SK-N-SH treated with all-trans-retinoic acid at 6 μM for 48 hours (cell line): ENCODE results near the gene TRMT13.

ENCODE experiments used
- ATAC-seq: fragments of 200-7000 bp; cut with Tn5 transposase; 3 replicates; pipeline ENCODE4 v1.9.1; 2020; ENCODE audit warnings: mild to moderate bottlenecking, moderate library complexity
- ARNTL ChIP-seq: fragments of 450-650 bp; formaldehyde crosslinking; IDR thresholded peaks from 2 replicates; pipeline ENCODE4 v1.5.0; 2020; ENCODE audit warnings: low read depth, mild to moderate bottlenecking, moderate library complexity, borderline replicate concordance
- BACH2 ChIP-seq: fragments of 250-450 bp; sonication (Bioruptor Pico); IDR thresholded peaks from 2 replicates; pipeline ENCODE4 v1.9.0; 2021; ENCODE audit warnings: mild to moderate bottlenecking, borderline replicate concordance
- CSDC2 ChIP-seq: fragments of 250-450 bp; sonication (Bioruptor Pico); IDR thresholded peaks from 2 replicates; pipeline ENCODE4 v1.5.0; 2020; ENCODE audit warnings: mild to moderate bottlenecking, moderate library complexity
- ESRRG ChIP-seq: fragments of 250-450 bp; sonication (Bioruptor Pico); IDR thresholded peaks from 2 replicates; pipeline ENCODE4 v1.6.1; 2021; ENCODE audit warnings: mild to moderate bottlenecking
- GLIS3 ChIP-seq: fragments of 250-450 bp; sonication (Bioruptor Pico); IDR thresholded peaks from 2 replicates; pipeline ENCODE4 v1.5.0; 2020; ENCODE audit warnings: mild to moderate bottlenecking, moderate library complexity
- ISL1 ChIP-seq: fragments of 250-450 bp; sonication (Bioruptor Pico); IDR thresholded peaks from 2 replicates; pipeline ENCODE4 v2.1.2; 2022; ENCODE audit warnings: mild to moderate bottlenecking, moderate library complexity
- OSR1 ChIP-seq: fragments of 250-450 bp; sonication (Bioruptor Pico); IDR thresholded peaks from 2 replicates; pipeline ENCODE4 v1.8.0; 2022; ENCODE audit warnings: moderate library complexity, mild to moderate bottlenecking, inconsistent platforms
- PPARA ChIP-seq: fragments of 250-450 bp; sonication (Bioruptor Pico); IDR thresholded peaks from 2 replicates; pipeline ENCODE4 v1.5.0; 2020; ENCODE audit warnings: mild to moderate bottlenecking, borderline replicate concordance
- RARB ChIP-seq: fragments of 250-450 bp; sonication (Bioruptor Pico); IDR thresholded peaks from 2 replicates; pipeline ENCODE4 v1.8.0; 2021; ENCODE audit warnings: mild to moderate bottlenecking, moderate library complexity
- SNAI2 ChIP-seq: fragments of 250-450 bp; sonication (Bioruptor Pico); IDR thresholded peaks from 2 replicates; pipeline ENCODE4 v1.5.0; 2020; ENCODE audit warnings: mild to moderate bottlenecking, moderate library complexity
- TCF4 ChIP-seq: fragments of 250-450 bp; sonication (Bioruptor Pico); IDR thresholded peaks from 2 replicates; pipeline ENCODE4 v1.8.0; 2021; ENCODE audit warnings: mild to moderate bottlenecking, moderate library complexity, borderline replicate concordance
- TOX ChIP-seq: fragments of 250-450 bp; sonication (Bioruptor Pico); IDR thresholded peaks from 2 replicates; pipeline ENCODE4 v1.8.0; 2021; ENCODE audit warnings: mild to moderate bottlenecking, moderate library complexity, borderline replicate concordance
- ZC3H10 ChIP-seq: fragments of 250-450 bp; sonication (Bioruptor Pico); IDR thresholded peaks from 2 replicates; pipeline ENCODE4 v1.5.1; 2021; ENCODE audit warnings: mild to moderate bottlenecking, moderate library complexity
- ZFP3 ChIP-seq: fragments of 250-450 bp; sonication (Bioruptor Pico); IDR thresholded peaks from 2 replicates; pipeline ENCODE4 v1.5.0; 2020; ENCODE audit warnings: mild to moderate bottlenecking, moderate library complexity
- ZFP30 ChIP-seq: fragments of 450-650 bp; formaldehyde crosslinking; IDR thresholded peaks from 2 replicates; pipeline ENCODE4 v1.5.0; 2022; ENCODE audit warnings: mild to moderate bottlenecking, moderate library complexity
- ZNF8 ChIP-seq: fragments of 450-650 bp; formaldehyde crosslinking; IDR thresholded peaks from 2 replicates; pipeline ENCODE4 v1.5.0; 2020; ENCODE audit warnings: mild to moderate bottlenecking, moderate library complexity
- TF ChIP-seq, protein P1 (sequence below): fragments of 250-450 bp; sonication (Bioruptor Pico); IDR thresholded peaks from 2 replicates; pipeline ENCODE4 v1.8.0; 2021; ENCODE audit warnings: low read depth, mild to moderate bottlenecking, moderate library complexity, borderline replicate concordance
- TF ChIP-seq, protein P2 (sequence below): fragments of 250-450 bp; sonication (Bioruptor Pico); IDR thresholded peaks from 2 replicates; pipeline ENCODE4 v1.5.0; 2020; ENCODE audit warnings: mild to moderate bottlenecking, moderate library complexity
- TF ChIP-seq, protein P3 (sequence below): fragments of 250-450 bp; sonication (Bioruptor Pico); IDR thresholded peaks from 2 replicates; pipeline ENCODE4 v1.5.1; 2021; ENCODE audit warnings: mild to moderate bottlenecking, moderate library complexity
- TF ChIP-seq, protein P4 (sequence below): fragments of 250-450 bp; sonication (Bioruptor Pico); IDR thresholded peaks from 2 replicates; pipeline ENCODE4 v1.5.1; 2020; ENCODE audit warnings: low read depth, mild to moderate bottlenecking, moderate library complexity

The TRMT13 gene

DNA sequence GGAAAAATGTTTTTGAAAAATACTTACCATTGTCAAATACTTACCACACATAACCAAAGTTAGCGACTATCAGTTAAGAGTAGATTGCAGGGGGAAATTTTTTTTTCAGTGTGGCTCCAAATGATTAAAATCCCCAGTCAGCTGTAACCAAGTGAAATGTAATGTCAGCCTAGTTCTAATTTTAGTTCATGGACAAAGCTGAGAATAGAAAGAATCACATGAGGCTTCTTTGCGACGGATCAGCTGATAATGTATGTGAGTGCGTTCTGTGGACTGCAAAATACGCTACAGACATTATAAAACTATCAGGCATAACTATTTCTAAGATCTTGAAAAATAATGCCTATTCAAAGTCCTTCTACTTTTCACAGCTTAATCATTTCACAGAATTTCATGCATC lies 45.1 kb downstream of the TRMT13 start, which contains the start of gene LRRC39:
TSS of gene LRRC39 (minus strand) at position 166 of the 400 bp plus-strand sequence. CDS start 9,740 bp downstream, outside the sequence.
- no peak for ATAC-seq
- TF ChIP-seq SNAI2 (CRISPR knock-in tag) (no peak), GLIS3 (no peak), RARB (CRISPR knock-in tag) (no peak), ZFP3 (CRISPR knock-in tag) (no peak), ARNTL (CRISPR knock-in tag) (no peak), OSR1 (no peak)
- TF ChIP-seq, protein P1, sequence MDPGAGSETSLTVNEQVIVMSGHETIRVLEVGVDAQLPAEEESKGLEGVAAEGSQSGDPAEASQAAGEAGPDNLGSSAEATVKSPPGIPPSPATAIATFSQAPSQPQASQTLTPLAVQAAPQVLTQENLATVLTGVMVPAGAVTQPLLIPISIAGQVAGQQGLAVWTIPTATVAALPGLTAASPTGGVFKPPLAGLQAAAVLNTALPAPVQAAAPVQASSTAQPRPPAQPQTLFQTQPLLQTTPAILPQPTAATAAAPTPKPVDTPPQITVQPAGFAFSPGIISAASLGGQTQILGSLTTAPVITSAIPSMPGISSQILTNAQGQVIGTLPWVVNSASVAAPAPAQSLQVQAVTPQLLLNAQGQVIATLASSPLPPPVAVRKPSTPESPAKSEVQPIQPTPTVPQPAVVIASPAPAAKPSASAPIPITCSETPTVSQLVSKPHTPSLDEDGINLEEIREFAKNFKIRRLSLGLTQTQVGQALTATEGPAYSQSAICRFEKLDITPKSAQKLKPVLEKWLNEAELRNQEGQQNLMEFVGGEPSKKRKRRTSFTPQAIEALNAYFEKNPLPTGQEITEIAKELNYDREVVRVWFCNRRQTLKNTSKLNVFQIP = no peak
- TF ChIP-seq, protein P2, sequence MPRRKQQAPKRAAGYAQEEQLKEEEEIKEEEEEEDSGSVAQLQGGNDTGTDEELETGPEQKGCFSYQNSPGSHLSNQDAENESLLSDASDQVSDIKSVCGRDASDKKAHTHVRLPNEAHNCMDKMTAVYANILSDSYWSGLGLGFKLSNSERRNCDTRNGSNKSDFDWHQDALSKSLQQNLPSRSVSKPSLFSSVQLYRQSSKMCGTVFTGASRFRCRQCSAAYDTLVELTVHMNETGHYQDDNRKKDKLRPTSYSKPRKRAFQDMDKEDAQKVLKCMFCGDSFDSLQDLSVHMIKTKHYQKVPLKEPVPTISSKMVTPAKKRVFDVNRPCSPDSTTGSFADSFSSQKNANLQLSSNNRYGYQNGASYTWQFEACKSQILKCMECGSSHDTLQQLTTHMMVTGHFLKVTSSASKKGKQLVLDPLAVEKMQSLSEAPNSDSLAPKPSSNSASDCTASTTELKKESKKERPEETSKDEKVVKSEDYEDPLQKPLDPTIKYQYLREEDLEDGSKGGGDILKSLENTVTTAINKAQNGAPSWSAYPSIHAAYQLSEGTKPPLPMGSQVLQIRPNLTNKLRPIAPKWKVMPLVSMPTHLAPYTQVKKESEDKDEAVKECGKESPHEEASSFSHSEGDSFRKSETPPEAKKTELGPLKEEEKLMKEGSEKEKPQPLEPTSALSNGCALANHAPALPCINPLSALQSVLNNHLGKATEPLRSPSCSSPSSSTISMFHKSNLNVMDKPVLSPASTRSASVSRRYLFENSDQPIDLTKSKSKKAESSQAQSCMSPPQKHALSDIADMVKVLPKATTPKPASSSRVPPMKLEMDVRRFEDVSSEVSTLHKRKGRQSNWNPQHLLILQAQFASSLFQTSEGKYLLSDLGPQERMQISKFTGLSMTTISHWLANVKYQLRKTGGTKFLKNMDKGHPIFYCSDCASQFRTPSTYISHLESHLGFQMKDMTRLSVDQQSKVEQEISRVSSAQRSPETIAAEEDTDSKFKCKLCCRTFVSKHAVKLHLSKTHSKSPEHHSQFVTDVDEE (CRISPR knock-in tag) = no peak
- TF ChIP-seq, protein P3, sequence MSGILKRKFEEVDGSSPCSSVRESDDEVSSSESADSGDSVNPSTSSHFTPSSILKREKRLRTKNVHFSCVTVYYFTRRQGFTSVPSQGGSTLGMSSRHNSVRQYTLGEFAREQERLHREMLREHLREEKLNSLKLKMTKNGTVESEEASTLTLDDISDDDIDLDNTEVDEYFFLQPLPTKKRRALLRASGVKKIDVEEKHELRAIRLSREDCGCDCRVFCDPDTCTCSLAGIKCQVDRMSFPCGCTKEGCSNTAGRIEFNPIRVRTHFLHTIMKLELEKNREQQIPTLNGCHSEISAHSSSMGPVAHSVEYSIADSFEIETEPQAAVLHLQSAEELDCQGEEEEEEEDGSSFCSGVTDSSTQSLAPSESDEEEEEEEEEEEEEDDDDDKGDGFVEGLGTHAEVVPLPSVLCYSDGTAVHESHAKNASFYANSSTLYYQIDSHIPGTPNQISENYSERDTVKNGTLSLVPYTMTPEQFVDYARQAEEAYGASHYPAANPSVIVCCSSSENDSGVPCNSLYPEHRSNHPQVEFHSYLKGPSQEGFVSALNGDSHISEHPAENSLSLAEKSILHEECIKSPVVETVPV (CRISPR knock-in tag) = no peak
- TF ChIP-seq, protein P4, sequence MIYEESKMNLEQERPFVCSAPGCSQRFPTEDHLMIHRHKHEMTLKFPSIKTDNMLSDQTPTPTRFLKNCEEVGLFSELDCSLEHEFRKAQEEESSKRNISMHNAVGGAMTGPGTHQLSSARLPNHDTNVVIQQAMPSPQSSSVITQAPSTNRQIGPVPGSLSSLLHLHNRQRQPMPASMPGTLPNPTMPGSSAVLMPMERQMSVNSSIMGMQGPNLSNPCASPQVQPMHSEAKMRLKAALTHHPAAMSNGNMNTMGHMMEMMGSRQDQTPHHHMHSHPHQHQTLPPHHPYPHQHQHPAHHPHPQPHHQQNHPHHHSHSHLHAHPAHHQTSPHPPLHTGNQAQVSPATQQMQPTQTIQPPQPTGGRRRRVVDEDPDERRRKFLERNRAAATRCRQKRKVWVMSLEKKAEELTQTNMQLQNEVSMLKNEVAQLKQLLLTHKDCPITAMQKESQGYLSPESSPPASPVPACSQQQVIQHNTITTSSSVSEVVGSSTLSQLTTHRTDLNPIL (CRISPR knock-in tag) = no peak

DNA sequence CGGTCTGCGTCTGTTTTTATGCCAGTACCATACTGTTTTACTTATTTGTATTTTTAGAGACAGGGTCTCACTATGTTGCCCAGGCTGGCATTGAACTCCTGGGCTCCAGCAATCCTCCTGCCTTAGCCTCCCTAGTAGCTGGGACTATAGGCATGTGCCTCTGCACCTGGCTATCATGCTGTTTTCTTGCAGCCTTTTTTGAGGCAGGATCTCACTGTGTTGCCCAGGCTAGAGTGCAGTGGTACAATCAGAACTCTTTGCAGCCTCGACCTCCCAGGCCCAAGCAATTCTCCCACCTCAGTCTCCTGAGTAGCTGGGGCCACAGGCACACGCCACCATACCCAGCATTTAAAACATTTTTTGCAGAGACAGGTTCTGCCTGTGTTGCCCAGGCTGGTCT lies 50.4 kb downstream of the TRMT13 start:
- no peak for ATAC-seq
- TF ChIP-seq OSR1 = no peak
- no peak for TF ChIP-seq ARNTL (CRISPR knock-in tag)
- TF ChIP-seq PPARA (CRISPR knock-in tag) = no peak
- TF ChIP-seq ESRRG (CRISPR knock-in tag) = no peak
- TF ChIP-seq, protein P4 (CRISPR knock-in tag) = no peak
- TF ChIP-seq ZFP3 (CRISPR knock-in tag) = no peak

DNA sequence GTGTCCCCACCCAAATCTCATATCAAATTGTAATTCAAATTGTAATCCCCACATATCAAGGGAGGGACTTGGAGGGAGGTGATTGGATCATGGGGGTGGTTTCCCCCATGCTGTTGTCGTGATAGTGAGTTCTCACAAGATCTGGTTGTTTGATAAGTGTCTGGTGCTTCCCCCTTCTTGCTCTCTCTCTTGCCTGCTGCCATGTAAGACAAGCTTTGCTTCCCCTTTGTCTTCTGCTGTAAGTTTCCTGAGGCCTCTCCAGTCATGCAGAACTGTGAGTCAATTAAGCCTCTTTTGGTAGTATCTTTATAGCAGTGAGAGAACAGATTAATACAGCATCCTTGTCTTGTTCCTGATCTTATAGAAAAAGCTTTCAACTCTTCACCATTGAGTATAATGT lies 51.6 kb downstream of the TRMT13 start:
- ATAC-seq = no peak
- TF ChIP-seq ARNTL (CRISPR knock-in tag) = no peak
- TF ChIP-seq, protein P4 (CRISPR knock-in tag) = no peak
- TF ChIP-seq ZFP3 (CRISPR knock-in tag) = no peak
- TF ChIP-seq SNAI2 (CRISPR knock-in tag) = no peak
- no peak for TF ChIP-seq ZC3H10 (CRISPR knock-in tag)
- TF ChIP-seq, all 23 proteins: peak for 0

DNA sequence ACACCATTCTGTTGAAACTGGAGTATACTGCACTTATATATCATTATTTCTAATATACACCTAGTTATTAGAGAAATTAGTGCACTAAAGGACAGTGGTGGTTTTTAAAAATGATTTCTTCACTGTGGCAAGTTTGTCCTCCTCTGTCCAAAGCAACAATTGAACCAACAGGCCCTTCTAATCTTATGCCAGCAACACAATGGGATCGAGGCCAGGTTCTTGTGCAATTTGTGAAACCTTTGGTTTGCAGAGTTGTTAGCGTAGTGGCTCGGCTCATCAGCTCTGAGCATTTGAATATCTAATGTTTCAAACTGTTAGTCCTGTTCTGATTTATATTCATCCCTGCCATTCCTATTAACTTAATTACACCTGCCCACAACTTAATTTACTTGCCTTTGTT lies 54.9 kb downstream of the TRMT13 start:
- no peak for ATAC-seq
- TF ChIP-seq, protein P2 (CRISPR knock-in tag) = no peak
- TF ChIP-seq, protein P1 = no peak
- TF ChIP-seq ISL1 (no peak), OSR1 (no peak), ARNTL (CRISPR knock-in tag) (no peak), ZFP30 (CRISPR knock-in tag) (no peak), CSDC2 (CRISPR knock-in tag) (no peak), RARB (CRISPR knock-in tag) (no peak), ZC3H10 (CRISPR knock-in tag) (no peak), ZNF8 (CRISPR knock-in tag) (no peak), BACH2 (CRISPR knock-in tag) (no peak), SNAI2 (CRISPR knock-in tag) (no peak), TCF4 (CRISPR knock-in tag) (no peak), PPARA (CRISPR knock-in tag) (no peak), TOX (CRISPR knock-in tag) (no peak), ESRRG (CRISPR knock-in tag) (no peak)
